NT2/D1 (cell line): ENCODE measurements around the gene PRKG1.

ENCODE experiments used
- DNase-seq: peaks from one replicate; pipeline ENCODE4 v3.0.0-alpha.2; 2011; ENCODE audit warnings: low read depth, low spot score
- H3K27me3 ChIP-seq: 2 replicates; pipeline ENCODE4 v1.6.0; 2011; ENCODE audit warnings: mild to moderate bottlenecking; ENCODE audit not compliant: insufficient read length, insufficient read depth
- H3K36me3 ChIP-seq: 2 replicates; pipeline ENCODE4 v1.6.1; 2011; ENCODE audit warnings: mild to moderate bottlenecking, low read length, mixed read lengths; ENCODE audit not compliant: insufficient read depth, insufficient read length
- H3K4me1 ChIP-seq: 2 replicates; pipeline ENCODE4 v1.5.1; 2011; ENCODE audit not compliant: insufficient read depth, insufficient read length
- H3K4me3 ChIP-seq: 2 replicates; pipeline ENCODE4 v1.5.1; 2011; ENCODE audit warnings: low read depth; ENCODE audit not compliant: insufficient read length
- H3K9ac ChIP-seq: 2 replicates; pipeline ENCODE4 v1.6.0; 2011; ENCODE audit warnings: low read depth; ENCODE audit not compliant: insufficient read length
- H3K9me3 ChIP-seq: 2 replicates; pipeline ENCODE4 v1.5.1; 2011; ENCODE audit warnings: mild to moderate bottlenecking, low read length; ENCODE audit not compliant: insufficient read depth
- SUZ12 ChIP-seq: IDR thresholded peaks from 2 replicates; pipeline ENCODE4 v1.6.1; 2011; ENCODE audit not compliant: insufficient read length, insufficient read depth; ENCODE audit errors: extremely low read depth
- YY1 ChIP-seq: IDR thresholded peaks from 2 replicates; pipeline ENCODE4 v1.6.1; 2011; ENCODE audit not compliant: insufficient read length, insufficient read depth
- ZNF274 ChIP-seq: IDR thresholded peaks from 2 replicates; pipeline ENCODE4 v1.6.1; 2011; ENCODE audit warnings: mild to moderate bottlenecking, low read depth, low read length

PRKG1 gene

DNA sequence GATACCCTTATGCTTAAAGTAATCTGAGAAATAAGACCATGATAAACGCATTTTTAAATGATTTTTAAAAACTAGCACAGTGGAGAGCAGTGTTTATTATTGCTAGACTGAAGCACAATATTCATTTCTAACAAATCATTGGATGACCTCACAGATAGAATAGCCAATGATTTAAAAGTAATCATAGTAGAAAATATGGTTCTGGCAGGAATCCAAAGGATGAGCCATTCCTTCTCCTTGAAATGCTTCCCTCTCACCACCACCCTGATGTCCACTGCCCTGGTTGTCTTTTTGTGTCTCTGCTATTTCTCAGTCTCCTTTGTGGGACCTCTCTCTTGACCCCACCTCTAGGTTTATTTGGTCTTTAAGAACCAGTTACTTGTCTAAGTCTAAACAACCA is 64.9 kb downstream of the PRKG1 start:
- H3K4me3 ChIP-seq: no peak overlapping the region
- no peak for TF ChIP-seq ZNF274
- TF ChIP-seq YY1: no peak
- TF ChIP-seq SUZ12: no peak
- no peak for DNase-seq

DNA sequence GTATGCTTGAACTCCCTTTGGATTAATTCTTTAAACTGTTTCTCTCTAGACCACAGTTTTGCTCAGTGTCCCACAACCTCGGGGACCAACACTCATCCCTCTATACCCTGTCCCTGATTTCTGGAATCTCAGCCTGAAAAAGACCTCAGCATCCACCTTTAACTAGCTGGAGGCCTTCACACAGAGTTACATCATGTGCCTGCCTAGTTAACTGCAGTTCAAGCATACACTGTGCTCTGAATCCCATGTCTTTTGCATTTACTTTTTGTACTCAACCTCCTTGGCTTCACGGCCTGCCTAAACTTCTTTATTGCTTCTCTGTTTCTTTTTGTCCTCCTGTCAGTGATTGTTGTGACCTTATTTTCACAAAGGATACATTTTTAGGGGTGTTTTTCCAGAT is 66.7 kb downstream of the PRKG1 start:
- Histone ChIP-seq H3K27me3 (no peaks in the 10 kb centered on the region), H3K9me3 (no peaks in the 10 kb centered on the region), H3K4me1 (no peaks in the 10 kb centered on the region), H3K4me3 (no peak overlapping the region), H3K36me3 (no peaks in the 10 kb centered on the region), H3K9ac (no peak overlapping the region)
- DNase-seq: no peak
- no peak for TF ChIP-seq SUZ12
- TF ChIP-seq ZNF274: no peak
- TF ChIP-seq YY1: no peak

More for the DNA sequence above, 64.9 kb downstream of the PRKG1 start:
- Histone ChIP-seq H3K27me3 (no peaks in the 10 kb centered on the region), H3K9ac (no peak overlapping the region), H3K36me3 (no peaks in the 10 kb centered on the region), H3K4me1 (no peaks in the 10 kb centered on the region), H3K9me3 (no peaks in the 10 kb centered on the region)

DNA sequence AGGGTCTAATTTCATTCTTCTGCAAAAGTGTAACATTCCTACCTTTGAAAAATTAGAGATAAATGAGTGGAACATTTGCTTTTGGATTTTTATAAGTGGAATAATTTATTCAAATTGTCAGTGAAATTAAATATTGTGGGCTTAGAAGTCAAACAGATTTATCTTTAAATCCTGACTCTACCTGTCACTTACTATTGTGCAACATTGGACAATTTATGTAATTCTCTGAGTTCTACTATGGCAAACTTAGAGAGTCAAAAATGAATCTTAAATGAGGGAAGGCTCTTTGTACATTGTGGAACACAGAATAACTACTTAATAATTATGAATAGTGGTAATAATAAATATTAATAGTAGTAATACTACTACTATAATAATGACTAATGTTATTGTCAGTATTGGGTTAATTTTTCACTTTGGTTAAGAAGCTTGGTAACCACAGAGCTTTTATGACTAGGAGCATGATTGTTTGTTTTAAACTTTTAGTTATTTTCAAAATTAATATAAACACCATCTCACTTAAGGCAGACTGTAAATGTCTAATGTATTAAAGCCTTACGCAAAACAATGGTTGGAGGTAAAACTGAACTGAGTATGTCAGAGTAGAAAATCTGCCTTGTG is 70.0 kb downstream of the PRKG1 start:
- no peak for DNase-seq
- H3K36me3 ChIP-seq: no peaks in the 10 kb centered on the region
- no peak overlapping the region for H3K9ac ChIP-seq
- TF ChIP-seq SUZ12 (no peak), ZNF274 (no peak), YY1 (no peak)
- H3K9me3 ChIP-seq: no peaks in the 10 kb centered on the region
- no peaks in the 10 kb centered on the region for H3K27me3 ChIP-seq
- no peaks in the 10 kb centered on the region for H3K4me1 ChIP-seq
- no peak overlapping the region for H3K4me3 ChIP-seq

DNA sequence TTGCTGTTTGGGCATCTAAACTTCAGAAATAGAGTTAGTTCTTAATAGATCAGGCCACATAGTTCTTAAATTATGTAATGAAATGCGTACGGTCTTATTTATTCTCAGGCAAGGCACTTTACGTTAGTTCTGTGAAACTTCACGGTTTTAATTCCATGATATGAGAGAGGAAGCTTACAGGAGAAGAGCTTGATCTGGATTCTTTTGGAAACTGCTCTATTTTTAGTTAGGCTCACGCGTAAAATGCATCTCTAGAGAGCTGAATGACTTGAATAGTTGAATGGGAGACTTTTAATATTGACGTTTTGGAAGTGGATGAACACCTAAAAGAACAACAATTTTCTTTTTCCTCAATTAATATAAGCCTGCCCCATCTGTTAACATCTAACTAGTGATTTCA is 71.1 kb downstream of the PRKG1 start:
- H3K9me3 ChIP-seq: no peaks in the 10 kb centered on the region
- no peak for TF ChIP-seq ZNF274
- TF ChIP-seq SUZ12: no peak
- no peak for TF ChIP-seq YY1
- H3K27me3 ChIP-seq: no peaks in the 10 kb centered on the region
- H3K36me3 ChIP-seq: no peaks in the 10 kb centered on the region
- no peak overlapping the region for H3K4me3 ChIP-seq
- DNase-seq: no peak
- H3K4me1 ChIP-seq: no peaks in the 10 kb centered on the region
- H3K9ac ChIP-seq: no peak overlapping the region

DNA sequence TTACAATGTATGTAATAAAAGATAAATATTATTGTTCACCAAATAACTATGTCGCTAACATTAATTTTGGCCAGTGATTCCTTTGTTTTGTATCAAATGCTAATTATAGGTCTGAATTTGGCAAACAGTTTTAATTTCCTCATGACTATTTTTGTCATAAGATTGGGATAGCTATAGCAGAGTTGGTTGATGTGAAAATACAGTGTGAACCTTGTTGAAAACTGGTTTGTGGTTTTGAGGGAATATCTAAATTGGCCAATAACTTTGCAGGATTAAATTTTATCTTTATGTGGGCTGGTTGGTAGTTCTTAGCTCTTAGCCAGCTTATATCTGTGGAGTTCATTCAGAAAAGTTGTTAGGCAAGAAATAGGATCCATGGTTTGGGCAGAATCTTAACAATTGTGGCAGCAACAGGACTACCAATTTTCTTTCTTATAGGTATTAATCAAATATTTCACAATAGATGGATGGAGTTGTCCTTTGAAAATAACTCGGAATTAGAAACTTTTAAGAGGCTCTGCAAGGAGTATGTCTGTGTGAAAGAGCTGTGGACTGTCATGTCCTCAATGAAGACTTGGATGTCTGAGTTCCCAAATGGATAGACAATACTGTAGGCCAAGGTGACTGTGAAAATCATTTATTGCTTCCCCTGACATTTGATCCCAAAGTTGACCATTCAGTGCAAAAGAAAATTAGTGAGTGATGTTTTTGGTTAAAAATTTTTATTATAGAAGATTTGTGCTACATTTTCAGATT is 73.5 kb downstream of the PRKG1 start:
- H3K9ac ChIP-seq: no peak overlapping the region
- TF ChIP-seq ZNF274: no peak
- no peaks in the 10 kb centered on the region for H3K27me3 ChIP-seq
- H3K9me3 ChIP-seq: no peaks in the 10 kb centered on the region
- H3K4me1 ChIP-seq: no peaks in the 10 kb centered on the region
- H3K36me3 ChIP-seq: no peaks in the 10 kb centered on the region
- H3K4me3 ChIP-seq: no peak overlapping the region
- DNase-seq: no peak

DNA sequence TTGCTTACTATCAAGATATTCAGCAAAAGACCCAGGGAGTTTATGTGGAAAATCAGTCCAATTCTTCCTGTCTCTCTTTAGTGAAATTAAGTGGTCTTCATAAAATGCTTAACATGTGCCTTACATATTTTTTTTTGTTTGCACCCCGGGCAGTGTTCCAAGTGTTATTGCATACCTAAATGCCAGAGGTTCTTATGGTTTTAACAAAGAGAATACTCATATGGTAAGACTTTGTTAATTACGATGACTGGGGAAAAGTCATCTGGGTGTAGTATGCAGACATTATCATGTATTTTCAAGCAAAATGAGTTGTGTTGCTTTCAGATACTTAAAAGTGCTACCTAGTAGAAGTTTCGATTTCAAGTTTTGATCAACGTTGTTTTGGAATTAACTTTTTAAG is 82.6 kb downstream of the PRKG1 start:
- H3K36me3 ChIP-seq: no peaks in the 10 kb centered on the region
- H3K27me3 ChIP-seq: no peaks in the 10 kb centered on the region
- DNase-seq: no peak
- TF ChIP-seq SUZ12 (no peak), YY1 (no peak), ZNF274 (no peak)
- no peak overlapping the region for H3K9ac ChIP-seq
- H3K4me1 ChIP-seq: no peaks in the 10 kb centered on the region
- H3K4me3 ChIP-seq: no peak overlapping the region
- no peaks in the 10 kb centered on the region for H3K9me3 ChIP-seq

DNA sequence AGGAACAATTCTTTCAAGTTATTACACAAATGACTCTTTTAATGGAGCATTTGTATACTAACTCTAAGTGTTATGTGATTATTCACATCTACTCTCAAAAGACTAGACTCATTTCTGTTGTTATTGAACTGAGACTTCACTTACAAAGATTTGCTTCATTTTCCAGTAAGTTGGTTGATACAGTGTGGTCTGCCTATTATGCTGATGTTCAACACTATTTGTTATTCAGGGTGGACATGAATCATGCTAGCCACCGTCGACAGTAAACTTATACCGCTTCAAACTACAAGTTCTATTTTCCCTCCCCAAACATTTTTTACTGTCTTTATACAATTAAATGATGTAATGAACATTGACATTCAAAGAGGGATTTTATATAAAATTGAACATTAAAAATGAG is 84.5 kb downstream of the PRKG1 start:
- no peak overlapping the region for H3K9ac ChIP-seq
- H3K4me1 ChIP-seq: no peaks in the 10 kb centered on the region
- H3K27me3 ChIP-seq: no peaks in the 10 kb centered on the region
- no peak for TF ChIP-seq YY1
- no peak for TF ChIP-seq SUZ12
- TF ChIP-seq ZNF274: no peak
- no peaks in the 10 kb centered on the region for H3K36me3 ChIP-seq
- no peak overlapping the region for H3K4me3 ChIP-seq
- peaks cover 7% of the 10 kb centered on the region; the same call in 1 of the 2 replicates for H3K9me3 ChIP-seq
- DNase-seq: no peak
